GM18502 (cell line): ENCODE data around the gene GHDC.
"Not testable (repeated sequence)": the region's sequence is repeated elsewhere in the genome, so short reads cannot be mapped to it uniquely, and the experiment has no call there.

Source experiments
- ATAC-seq: cut with Tn5 transposase; IDR thresholded peaks from one replicate; pipeline ENCODE4 v1.9.1; 2021; ENCODE audit warnings: mild to moderate bottlenecking; ENCODE audit not compliant: unreplicated experiment, poor library complexity

GHDC gene

GRCh38 chr17:42159796-42160530 is 34.3 kb downstream of the GHDC start:
- no peak for ATAC-seq

GRCh38 chr17:42155614-42156045 is 38.7 kb downstream of the GHDC start:
- no peak for ATAC-seq

GRCh38 chr17:42153919-42154742 is 40.2 kb downstream of the GHDC start:
- ATAC-seq = no peak

- ATAC-seq = no peak
These were observed 47.2 kb downstream of the GHDC start for GRCh38 chr17:42146911-42147607.

GRCh38 chr17:42143138-42143537 is 51.2 kb downstream of the GHDC start:
- ATAC-seq = not testable (repeated sequence)

GRCh38 chr17:42142371-42142896 is 51.9 kb downstream of the GHDC start:
- no peak for ATAC-seq

- no peak for ATAC-seq
These were observed 52.9 kb downstream of the GHDC start for GRCh38 chr17:42141382-42141781.

- not testable (repeated sequence) for ATAC-seq
These were observed 53.6 kb downstream of the GHDC start for GRCh38 chr17:42140690-42141089.
